ENCODE measurements around the gene AIMP1.

AIMP1 gene

GRCh38 chr4:106323119-106323518 is 6.8 kb downstream of the AIMP1 start:
- DNase-seq (ENCODE audit: insufficient read length, low spot score) = no peak
- no peak for TF ChIP-seq CTCF (IDR thresholded peaks at IDR 0.05; ENCODE audit: insufficient read depth, missing control alignments)
- no peak for FAIRE-seq

DNA sequence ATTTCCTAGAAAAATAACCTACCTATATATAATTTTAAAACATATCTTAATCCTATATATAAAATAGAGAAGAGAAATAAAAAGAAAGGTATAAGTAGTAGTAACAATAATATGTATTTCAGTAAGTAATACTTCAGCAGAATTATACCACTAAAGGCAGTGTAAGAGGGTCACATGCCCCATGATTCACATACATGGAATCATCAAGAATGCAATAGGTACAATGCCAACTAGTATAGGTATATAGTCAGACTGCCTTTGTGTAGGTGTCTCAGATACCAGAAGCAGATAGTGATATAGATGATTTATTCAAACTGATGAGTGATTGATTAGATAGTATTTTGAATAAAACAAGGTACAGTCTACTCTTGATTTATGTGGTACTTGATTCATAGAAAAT is 9.4 kb downstream of the AIMP1 start:
- TF ChIP-seq CTCF (IDR thresholded peaks at IDR 0.05; ENCODE audit: insufficient read depth, missing control alignments) = no peak
- FAIRE-seq (no peak), DNase-seq (ENCODE audit: insufficient read length, low spot score) (no peak)

- FAIRE-seq (peak; percentile 71), DNase-seq (ENCODE audit: insufficient read length, low spot score) (no peak)
- peak; percentile 52 for TF ChIP-seq CTCF (IDR thresholded peaks at IDR 0.05; ENCODE audit: insufficient read depth, missing control alignments)
These were observed 12.8 kb downstream of the AIMP1 start for GRCh38 chr4:106329041-106329618.

- FAIRE-seq (no peak), DNase-seq (ENCODE audit: insufficient read length, low spot score) (no peak)
- no peak for TF ChIP-seq CTCF (IDR thresholded peaks at IDR 0.05; ENCODE audit: insufficient read depth, missing control alignments)
These were observed 16.8 kb downstream of the AIMP1 start for GRCh38 chr4:106333186-106333585.

GRCh38 chr4:106334741-106335470 is 18.6 kb downstream of the AIMP1 start:
- DNase-seq (ENCODE audit: insufficient read length, low spot score) (no peak), FAIRE-seq (no peak)
- no peak for TF ChIP-seq CTCF (IDR thresholded peaks at IDR 0.05; ENCODE audit: insufficient read depth, missing control alignments)

DNA sequence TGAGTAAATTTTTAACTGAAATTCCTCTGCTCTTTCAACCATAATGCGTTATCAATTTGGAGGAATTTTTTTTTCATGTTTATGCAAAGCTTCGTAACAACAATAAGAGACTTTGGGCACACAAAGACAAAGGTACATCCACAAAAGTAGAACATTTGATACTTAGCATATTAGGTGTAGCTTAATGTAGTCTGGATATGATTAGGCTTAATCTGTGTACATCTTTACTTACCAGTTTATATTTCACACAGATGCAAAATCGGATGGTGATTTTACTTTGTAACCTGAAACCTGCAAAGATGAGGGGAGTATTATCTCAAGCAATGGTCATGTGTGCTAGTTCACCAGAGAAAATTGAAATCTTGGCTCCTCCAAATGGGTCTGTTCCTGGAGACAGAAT is 20.3 kb downstream of the AIMP1 start:
- FAIRE-seq = no peak
- no peak for TF ChIP-seq CTCF (IDR thresholded peaks at IDR 0.05; ENCODE audit: insufficient read depth, missing control alignments)

GRCh38 chr4:106337916-106338315 is 21.6 kb downstream of the AIMP1 start:
- no peak for DNase-seq (ENCODE audit: insufficient read length, low spot score)
- TF ChIP-seq CTCF (IDR thresholded peaks at IDR 0.05; ENCODE audit: insufficient read depth, missing control alignments) = no peak
- no peak for FAIRE-seq

More for the DNA sequence above, 20.3 kb downstream of the AIMP1 start:
- DNase-seq (ENCODE audit: insufficient read length, low spot score) = no peak
